ENCODE data around the gene PKMYT1. TPM values are rescaled to one million over a fixed set of nuclear protein-coding genes. Genes with fewer than 3 reads are reported as not detected.

The PKMYT1 gene
- polyA plus RNA-seq, 1 donor from 2014 or later = 2.9 TPM

- Histone ChIP-seq H3K4me2 (ENCODE audit: low read length) (no peak overlapping the region), H3K4me3 (ENCODE audit: low read length) (no peak overlapping the region)
- TF ChIP-seq CTCF (IDR thresholded peaks at IDR 0.05; ENCODE audit: poor library complexity, severe bottlenecking) = no peak
- TF ChIP-seq POLR2AphosphoS5 (IDR thresholded peaks at IDR 0.05) = no peak
- TF ChIP-seq SMC3 (conservative IDR thresholded peaks at IDR 0.05; ENCODE audit: poor library complexity) = no peak
- no peak for TF ChIP-seq EP300 (conservative IDR thresholded peaks at IDR 0.05; ENCODE audit: poor library complexity, severe bottlenecking)
- no peak for TF ChIP-seq EZH2 (IDR thresholded peaks at IDR 0.05; ENCODE audit: borderline replicate concordance, insufficient read depth, low read length, poor library complexity, severe bottlenecking)
- TF ChIP-seq TAF1 (IDR thresholded peaks at IDR 0.05; ENCODE audit: low read depth) = no peak
- no peak for TF ChIP-seq RAD21 (conservative IDR thresholded peaks at IDR 0.05)
- no peak for TF ChIP-seq REST (IDR thresholded peaks at IDR 0.05; ENCODE audit: borderline replicate concordance)
- TF ChIP-seq MXI1 (conservative IDR thresholded peaks at IDR 0.05; ENCODE audit: poor library complexity, severe bottlenecking) = no peak
These were observed 54.1 kb downstream of the PKMYT1 start for GRCh38 chr16:2925951-2926649.

GRCh38 chr16:2924901-2925755 is 55.1 kb downstream of the PKMYT1 start:
- no peaks in the 10 kb centered on the region for H3K9me3 ChIP-seq (ENCODE audit: low read length)
- H3K36me3 ChIP-seq (ENCODE audit: insufficient read depth, low read length) = no peaks in the 10 kb centered on the region
- no peaks in the 10 kb centered on the region for H3K27me3 ChIP-seq (ENCODE audit: insufficient read depth, low read depth, low read length)
- no peaks in the 10 kb centered on the region for H3F3A ChIP-seq (ENCODE audit: insufficient read depth, low read length, poor library complexity, severe bottlenecking)
- H4K20me1 ChIP-seq (ENCODE audit: insufficient read depth) = no peaks in the 10 kb centered on the region
- H3K9ac ChIP-seq (ENCODE audit: low read length) = no peak overlapping the region
- TF ChIP-seq MXI1 (conservative IDR thresholded peaks at IDR 0.05; ENCODE audit: poor library complexity, severe bottlenecking) = no peak
- no peak for TF ChIP-seq CTCF (IDR thresholded peaks at IDR 0.05; ENCODE audit: poor library complexity, severe bottlenecking)
- no peak for TF ChIP-seq TAF1 (IDR thresholded peaks at IDR 0.05; ENCODE audit: low read depth)
- TF ChIP-seq REST (IDR thresholded peaks at IDR 0.05; ENCODE audit: borderline replicate concordance) = no peak
- no peak for TF ChIP-seq POLR2AphosphoS5 (IDR thresholded peaks at IDR 0.05)
- TF ChIP-seq RAD21 (conservative IDR thresholded peaks at IDR 0.05) = no peak
- TF ChIP-seq EP300 (conservative IDR thresholded peaks at IDR 0.05; ENCODE audit: poor library complexity, severe bottlenecking) = no peak
- TF ChIP-seq EZH2 (IDR thresholded peaks at IDR 0.05; ENCODE audit: borderline replicate concordance, insufficient read depth, low read length, poor library complexity, severe bottlenecking) = no peak
- no peak for TF ChIP-seq SMC3 (conservative IDR thresholded peaks at IDR 0.05; ENCODE audit: poor library complexity)
- no peak overlapping the region for H3K4me2 ChIP-seq (ENCODE audit: low read length)
- no peaks in the 10 kb centered on the region for H3K79me2 ChIP-seq (replicated peaks; ENCODE audit: insufficient read depth, low read length)
- no peak overlapping the region for H3K27ac ChIP-seq (ENCODE audit: low read length)
- no peaks in the 10 kb centered on the region for H3K9me2 ChIP-seq (ENCODE audit: insufficient read depth, low read length)
- no peak overlapping the region for H2AFZ ChIP-seq (ENCODE audit: low read depth, low read length)
- no peak overlapping the region for H3K4me3 ChIP-seq (ENCODE audit: low read length)

More at GRCh38 chr16:2925951-2926649, 54.1 kb downstream of the PKMYT1 start:
- no peaks in the 10 kb centered on the region for H3K27me3 ChIP-seq (ENCODE audit: insufficient read depth, low read depth, low read length)
- H2AFZ ChIP-seq (ENCODE audit: low read depth, low read length) = no peak overlapping the region
- no peaks in the 10 kb centered on the region for H3F3A ChIP-seq (ENCODE audit: insufficient read depth, low read length, poor library complexity, severe bottlenecking)
- no peaks in the 10 kb centered on the region for H3K79me2 ChIP-seq (replicated peaks; ENCODE audit: insufficient read depth, low read length)
- no peaks in the 10 kb centered on the region for H3K36me3 ChIP-seq (ENCODE audit: insufficient read depth, low read length)
- H4K20me1 ChIP-seq (ENCODE audit: insufficient read depth) = no peaks in the 10 kb centered on the region
- no peak overlapping the region for H3K27ac ChIP-seq (ENCODE audit: low read length)
- H3K9ac ChIP-seq (ENCODE audit: low read length) = no peak overlapping the region
- H3K9me2 ChIP-seq (ENCODE audit: insufficient read depth, low read length) = no peaks in the 10 kb centered on the region
- no peaks in the 10 kb centered on the region for H3K9me3 ChIP-seq (ENCODE audit: low read length)
